GM23248 (cell line): ENCODE data around the gene CPOX.

Experiments used
- EZH2 ChIP-seq: fragments of 200-600 bp; sonication (generic); IDR thresholded peaks from 2 replicates; pipeline ENCODE4 v1.6.1; 2018; ENCODE audit warnings: antibody characterized with exemption, mild to moderate bottlenecking; ENCODE audit not compliant: insufficient read depth, poor library complexity, severe bottlenecking
- EZH2phosphoT487 ChIP-seq: fragments of 200-600 bp; sonication (generic); IDR thresholded peaks from 2 replicates; pipeline ENCODE4 v1.6.1; 2018; ENCODE audit warnings: antibody characterized with exemption, moderate library complexity, mild to moderate bottlenecking, low read depth; ENCODE audit not compliant: insufficient read depth

DNA sequence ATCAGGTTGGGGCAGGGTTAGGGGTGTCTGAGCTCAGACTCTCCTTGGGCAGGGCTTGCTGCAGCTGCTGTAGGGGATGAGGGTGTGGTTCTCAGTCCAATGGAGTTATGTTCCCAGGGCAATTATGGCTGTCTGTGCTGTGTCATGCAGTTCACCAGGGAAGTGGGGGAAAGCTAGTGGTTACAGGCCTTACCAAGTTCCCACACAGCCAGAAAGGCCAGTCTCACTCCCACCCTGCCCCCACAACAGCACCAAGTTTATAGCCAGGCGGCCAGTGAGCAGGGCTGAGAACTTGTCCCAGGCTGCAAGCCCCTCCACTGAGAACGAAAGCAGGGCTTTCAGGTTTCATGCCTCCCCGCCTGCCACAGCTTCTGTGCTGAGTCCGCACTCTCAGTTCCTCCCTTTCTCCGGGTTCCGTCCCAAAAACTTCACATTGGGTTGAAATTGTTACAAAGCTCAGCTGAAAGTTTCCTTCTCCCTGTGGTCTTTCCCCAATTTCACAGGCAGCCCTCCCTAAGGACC, 19.6 kb upstream of the CPOX start:
- no peak for TF ChIP-seq EZH2
- TF ChIP-seq EZH2phosphoT487: no peak
